DMS114 treated with DMSO at 0.1 percent for 48 hours (cell line): ENCODE measurements around the gene POLH.
"Not testable (repeated sequence)": the region's sequence is repeated elsewhere in the genome, so short reads cannot be mapped to it uniquely, and the experiment has no call there.

ENCODE experiments used
- DNase-seq: peaks from one replicate; lab custom pipeline; 2025; ENCODE audit not compliant: unreplicated experiment; lab: John Stamatoyannopoulos, UW

POLH gene

DNA sequence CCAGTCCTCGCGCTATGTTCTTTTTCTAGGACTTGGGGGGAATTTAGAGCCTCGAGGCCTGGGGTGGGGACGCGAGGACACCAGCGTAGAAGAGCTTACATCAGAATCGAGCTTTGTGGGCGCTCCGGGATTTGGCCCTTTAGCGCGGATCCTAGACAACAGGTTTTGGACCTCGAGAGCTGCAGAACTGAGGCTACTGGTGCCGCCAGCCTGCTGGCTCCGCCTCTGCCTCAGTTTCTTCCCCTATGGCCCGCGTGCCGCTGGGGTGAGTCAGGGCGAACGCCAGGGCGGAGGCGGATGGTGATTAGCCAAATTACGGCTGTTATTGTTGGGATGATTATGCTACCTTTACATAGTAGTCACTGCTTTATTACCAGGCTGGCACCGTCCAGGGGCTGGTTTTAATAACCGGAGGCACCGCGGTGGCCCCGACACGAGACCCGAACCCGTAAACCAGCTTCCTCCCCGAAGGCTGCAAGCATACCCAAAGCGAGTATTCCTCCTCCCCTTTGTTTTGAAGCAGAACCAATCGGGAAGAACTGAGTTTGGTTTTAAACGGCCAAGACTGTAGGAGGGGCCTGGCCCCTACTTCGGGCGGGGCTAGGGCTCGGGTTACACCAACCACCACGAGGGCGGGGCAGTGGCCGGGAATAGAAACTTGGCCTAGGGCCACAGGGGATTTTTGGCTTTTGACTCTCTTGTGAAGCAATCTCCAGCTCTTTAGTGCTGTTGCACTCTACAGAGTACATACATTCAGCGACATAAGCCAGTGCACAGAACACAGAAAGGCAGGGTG lies 53.7 kb downstream of the POLH start:
- DNase-seq: peak; percentile 95

DNA sequence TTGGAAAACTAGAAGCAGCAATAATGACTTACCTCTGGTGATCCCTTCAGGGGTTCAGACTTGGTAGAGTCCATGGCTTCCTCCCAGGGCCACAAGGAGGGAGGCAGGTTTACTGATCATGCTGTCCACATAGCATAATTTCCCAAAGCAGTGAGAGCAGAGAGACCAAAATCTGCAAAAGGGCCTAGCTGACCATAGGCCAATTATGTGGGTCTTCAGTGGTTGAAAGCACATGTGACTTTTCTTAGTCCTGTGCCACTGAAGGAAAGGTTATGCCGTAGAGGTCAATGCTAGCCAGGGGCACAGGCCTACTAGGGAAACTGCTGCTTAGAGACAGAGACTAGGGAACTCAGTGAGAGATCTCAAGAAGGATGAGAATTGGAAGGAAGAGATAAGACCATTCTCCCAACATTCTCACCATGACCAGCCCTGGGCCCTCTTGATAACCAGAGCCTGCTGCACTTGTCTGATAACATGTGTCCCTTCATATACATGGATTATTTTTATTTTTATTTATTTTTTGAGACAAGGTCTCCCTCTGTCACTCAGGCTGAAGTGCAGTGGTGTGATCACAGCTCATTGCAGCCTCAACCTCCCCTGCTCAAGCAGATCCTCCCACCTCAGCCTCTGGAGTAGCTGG lies 55.1 kb downstream of the POLH start:
- no peak for DNase-seq

DNA sequence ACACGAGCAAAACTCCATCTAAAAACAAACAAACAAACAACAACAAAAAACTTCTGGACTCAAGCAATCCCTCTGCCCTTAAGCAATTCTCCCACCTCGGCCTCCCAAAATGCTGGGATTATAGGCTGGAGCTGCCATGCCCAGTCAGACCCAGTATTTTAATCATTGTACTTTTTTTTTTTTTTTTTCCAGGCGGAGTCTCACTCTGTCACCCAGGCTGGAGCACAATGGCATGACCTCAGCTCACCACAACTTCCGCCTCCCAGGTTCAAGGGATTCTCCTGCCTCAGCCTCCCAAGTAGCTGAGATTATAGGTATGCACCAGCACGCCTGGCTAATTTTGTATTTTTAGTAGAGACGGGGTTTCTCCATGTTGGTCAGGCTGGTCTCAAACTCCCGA lies 57.0 kb downstream of the POLH start:
- DNase-seq: not testable (repeated sequence)

DNA sequence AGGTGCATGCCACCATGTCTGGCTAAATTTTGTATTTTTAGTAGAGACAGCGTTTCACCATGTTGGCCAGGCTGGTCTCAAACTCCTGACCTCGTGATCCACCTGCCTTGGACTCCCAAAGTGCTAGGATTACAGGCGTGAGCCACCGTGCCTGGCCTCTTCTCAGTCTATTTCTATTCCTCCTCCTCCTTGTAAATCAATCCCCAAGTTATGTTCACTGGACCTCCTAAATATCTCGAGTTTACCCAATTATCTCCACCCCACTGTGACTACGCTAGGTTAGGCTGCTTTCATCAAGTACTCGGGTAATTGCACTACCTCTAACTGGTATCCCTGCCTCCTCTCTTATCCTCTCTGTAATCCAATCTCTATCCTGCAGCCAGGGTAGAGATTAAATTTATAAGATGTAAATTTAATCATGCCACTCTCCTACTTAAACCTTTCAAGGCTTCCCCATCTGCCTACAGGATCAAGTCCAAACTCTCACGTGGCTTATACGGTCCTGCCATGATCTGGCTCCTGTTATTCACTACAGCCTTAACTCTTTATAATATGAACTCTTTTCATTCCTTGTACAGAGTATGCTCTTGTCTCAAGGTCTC lies 58.8 kb downstream of the POLH start:
- DNase-seq: no peak

DNA sequence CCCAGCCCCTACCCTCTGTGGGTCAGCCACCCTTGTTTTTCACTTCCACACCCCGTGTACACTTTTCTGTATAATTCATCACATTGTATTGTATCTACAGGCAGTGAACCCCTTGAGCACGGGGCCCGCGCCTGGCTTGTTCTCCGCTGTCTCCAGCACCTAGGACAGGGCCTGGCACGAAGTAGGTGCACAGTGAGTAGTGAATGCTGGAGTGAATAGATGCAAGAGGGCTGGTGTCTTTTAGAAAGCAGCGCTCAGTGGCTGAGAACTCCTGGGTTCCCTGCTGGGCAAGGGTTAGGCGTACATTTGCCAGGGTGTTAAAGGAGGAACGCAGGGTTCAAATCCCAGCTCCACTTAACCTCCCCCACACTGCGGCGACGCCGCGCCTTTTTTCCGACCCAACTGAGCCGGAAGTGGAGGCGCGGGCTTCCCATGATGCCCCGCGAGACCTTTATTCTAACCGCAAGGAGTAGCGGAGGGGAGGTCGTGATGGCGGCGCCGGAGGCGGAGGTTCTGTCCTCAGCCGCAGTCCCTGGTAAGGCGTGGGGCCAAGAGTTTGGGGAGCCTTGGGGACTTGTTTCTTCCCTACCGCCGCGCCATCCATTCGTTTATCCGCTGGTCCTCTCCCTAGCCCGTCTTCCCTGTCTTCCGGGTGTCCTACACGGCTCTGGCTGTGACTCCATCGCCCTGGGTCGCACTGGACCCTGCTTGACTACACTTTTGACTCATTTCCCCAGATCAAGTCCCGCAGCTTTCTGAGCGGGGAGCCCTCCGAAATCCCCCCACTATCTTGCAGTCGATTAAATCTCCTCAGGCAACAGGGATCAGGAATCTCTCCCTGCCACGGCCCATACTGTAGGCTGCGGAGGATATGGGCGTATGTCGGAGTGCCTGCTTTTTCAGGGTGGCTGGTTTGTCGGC lies 59.7 kb downstream of the POLH start, which contains the start of gene MAD2L1BP:
Gene MAD2L1BP (plus strand): TSS at position 454 of the 921 bp plus-strand sequence. CDS start 36 bp downstream, at position 490.
- peak; percentile 83 for DNase-seq

DNA sequence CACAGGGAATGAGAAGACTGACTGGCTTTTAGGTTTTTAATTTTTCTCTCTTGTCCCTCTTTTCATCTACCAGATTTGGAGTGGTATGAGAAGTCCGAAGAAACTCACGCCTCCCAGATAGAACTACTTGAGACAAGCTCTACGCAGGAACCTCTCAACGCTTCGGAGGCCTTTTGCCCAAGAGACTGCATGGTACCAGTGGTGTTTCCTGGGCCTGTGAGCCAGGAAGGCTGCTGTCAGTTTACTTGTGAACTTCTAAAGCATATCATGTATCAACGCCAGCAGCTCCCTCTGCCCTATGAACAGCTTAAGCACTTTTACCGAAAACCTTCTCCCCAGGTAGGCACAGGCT lies 60.3 kb downstream of the POLH start:
- no peak for DNase-seq

DNA sequence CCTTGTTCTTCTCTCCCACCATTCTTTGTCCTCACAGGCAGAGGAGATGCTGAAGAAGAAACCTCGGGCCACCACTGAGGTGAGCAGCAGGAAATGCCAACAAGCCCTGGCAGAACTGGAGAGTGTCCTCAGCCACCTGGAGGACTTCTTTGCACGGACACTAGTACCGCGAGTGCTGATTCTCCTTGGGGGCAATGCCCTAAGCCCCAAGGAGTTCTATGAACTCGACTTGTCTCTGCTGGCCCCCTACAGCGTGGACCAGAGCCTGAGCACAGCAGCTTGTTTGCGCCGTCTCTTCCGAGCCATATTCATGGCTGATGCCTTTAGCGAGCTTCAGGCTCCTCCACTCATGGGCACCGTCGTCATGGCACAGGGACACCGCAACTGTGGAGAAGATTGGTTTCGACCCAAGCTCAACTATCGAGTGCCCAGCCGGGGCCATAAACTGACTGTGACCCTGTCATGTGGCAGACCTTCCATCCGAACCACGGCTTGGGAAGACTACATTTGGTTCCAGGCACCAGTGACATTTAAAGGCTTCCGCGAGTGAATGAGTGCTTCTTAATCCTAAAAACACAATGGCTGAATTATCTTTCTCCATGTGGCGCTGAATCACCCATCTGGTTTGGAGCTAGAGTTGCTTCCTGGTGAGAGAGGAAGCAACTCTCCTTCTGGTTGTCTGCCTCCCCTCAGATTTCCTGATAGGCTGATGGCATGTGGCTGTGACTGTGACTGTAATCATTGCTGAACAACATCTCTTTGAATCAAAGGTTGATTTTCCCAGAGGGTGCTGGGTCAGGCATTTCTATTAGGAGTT lies 64.2 kb downstream of the POLH start:
- no peak for DNase-seq

DNA sequence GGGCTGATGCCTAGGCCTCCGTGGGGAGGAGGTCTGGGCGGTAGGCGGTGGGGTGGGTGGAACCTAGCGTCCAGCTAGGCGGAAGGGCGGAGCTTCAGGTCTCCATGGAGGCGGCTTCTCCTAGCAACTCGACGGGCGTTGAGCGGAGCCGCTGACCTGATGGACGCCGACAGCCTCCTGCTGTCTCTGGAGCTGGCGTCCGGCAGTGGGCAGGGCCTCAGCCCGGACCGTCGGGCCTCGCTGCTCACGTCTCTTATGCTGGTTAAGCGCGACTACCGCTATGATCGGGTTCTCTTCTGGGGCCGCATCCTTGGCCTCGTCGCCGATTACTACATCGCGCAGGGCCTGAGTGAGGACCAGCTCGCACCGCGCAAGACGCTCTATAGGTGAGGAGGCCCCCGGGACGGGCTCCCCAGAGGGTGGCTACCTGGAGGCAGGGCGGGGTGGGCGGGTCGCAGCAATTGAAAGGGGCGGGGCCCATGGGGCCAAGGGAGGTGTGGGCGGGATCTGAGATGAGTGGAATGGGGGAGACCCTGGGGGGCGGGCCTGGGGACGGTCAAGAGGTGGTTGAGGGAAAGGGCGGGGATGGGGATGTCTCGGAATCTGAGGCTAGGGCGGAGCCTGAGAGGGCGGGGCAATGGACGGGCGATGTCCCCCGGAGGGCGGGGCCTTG lies 69.1 kb downstream of the POLH start, which contains the start of gene RSPH9:
Gene RSPH9 (plus strand): TSS at position 97 of the 673 bp plus-strand sequence. CDS start 63 bp downstream, at position 160.
- DNase-seq: peak; percentile 84

DNA sequence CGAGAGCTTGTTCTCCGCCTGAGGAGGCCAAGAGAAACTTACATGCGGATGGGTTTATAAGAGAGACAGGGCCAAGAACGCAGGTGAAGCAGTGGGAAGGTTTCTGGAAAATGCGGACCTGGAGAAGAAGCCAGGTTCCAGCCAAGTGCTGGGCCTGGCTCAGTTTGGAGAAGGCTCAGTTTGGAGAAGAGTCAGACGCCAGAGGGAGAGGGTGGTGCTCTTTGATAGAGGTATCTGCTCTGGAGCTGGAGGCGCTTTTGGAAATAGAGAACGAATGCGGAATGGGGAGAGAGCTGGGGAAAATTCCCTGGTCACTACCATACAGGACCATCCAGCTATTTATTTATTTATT lies 69.6 kb downstream of the POLH start:
- DNase-seq: no peak

DNA sequence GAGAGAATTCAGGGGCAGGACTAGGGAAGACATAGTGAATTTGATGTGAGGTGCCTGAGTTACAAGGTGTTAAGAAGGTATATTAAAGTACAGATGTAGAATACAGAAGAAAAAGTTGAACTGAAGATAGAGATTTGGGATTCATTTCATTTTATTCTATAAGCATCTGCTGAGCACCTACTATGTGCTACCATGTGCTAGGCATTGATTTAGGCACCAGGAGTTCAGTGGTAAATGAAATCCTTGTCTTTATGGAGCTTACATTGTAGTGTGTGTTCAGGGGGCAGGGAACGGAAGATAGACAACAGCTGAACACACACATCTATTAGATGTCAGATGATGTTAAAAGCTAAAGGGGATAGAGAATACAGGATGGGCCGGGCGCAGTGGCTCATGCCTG lies 71.6 kb downstream of the POLH start:
- no peak for DNase-seq

DNA sequence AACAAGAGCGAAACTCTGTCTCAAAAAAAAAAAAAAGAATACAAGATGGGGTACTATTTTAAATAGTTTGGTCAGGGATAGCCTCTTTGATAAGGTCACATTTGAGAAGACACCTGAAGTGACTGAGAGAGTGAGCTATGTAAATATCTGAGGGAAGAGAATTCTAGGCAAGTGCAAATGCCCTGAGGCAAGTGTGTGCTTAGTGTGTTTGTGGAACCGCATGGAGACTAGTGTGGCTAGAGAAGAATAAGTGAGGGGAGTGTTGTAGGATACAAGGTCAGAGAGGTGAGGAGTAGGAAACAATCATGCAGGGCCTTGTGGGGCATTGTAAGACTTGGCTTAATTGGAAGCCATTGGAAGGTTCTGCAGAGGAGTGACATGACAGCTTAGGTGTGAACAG lies 72.3 kb downstream of the POLH start:
- no peak for DNase-seq

DNA sequence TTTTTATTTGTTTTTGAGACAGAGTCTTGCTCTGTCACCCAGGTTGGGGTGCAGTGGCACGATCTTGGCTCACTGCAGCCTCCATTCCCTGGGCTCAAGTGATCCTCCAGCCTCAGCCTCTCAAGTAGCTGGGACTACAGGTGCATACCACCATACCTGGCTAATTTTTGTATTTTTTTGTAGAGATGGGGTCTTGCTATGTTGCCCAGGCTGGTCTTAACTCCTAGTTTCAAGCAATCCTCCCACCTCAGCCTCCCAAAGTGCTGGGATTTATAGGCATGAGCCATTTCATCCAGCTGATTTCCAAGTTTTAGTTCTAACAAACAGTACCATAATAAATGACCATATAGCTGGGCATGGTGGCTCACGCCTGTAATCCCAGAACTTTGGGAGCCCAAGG lies 76.8 kb downstream of the POLH start:
- DNase-seq: not testable (repeated sequence)

DNA sequence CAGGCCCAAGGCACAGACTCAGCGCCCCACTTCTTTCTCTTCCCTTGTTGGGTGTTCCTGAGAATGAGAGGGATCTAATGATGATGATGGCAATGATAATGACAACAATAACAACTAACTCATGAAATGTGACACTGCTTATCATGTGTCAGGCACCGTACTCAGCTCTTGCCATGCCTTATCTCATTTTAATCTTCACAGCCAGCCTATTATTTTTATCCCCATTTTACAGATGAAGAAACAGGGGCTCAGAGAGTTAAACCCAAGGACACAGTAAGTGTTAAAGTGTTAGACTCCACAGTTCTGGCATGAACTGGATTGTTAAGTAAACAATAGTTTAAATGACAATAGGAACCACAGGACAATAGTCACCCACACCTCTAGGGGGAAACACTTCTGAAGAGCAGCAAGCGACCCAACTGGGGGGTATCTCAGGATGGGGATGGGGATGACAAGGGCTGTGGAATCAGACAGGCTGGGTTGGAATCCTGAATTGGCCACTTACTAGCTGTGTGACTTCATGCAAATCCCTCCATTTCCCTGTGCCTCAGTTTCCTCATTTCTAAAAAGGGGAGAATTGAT lies 81.3 kb downstream of the POLH start:
- DNase-seq: no peak

DNA sequence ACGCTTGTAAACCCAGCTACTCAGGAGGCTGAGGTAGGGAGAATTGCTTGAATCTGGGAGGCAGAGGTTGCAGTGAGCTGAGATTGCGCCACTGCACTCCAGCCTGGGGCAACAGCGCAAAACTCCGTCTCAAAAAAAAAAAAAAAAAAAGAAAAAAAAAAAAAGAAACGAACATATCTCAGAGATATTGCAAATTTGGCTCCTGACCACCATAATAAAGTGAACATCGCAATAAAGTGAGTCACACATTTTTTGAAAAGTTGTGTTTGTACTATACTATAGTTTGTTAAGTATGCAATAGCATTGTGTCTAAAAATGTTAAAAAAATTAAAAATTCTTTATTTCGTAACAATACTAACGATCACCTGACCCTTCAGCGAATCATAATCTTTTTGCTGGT lies 82.2 kb downstream of the POLH start:
- DNase-seq: no peak

DNA sequence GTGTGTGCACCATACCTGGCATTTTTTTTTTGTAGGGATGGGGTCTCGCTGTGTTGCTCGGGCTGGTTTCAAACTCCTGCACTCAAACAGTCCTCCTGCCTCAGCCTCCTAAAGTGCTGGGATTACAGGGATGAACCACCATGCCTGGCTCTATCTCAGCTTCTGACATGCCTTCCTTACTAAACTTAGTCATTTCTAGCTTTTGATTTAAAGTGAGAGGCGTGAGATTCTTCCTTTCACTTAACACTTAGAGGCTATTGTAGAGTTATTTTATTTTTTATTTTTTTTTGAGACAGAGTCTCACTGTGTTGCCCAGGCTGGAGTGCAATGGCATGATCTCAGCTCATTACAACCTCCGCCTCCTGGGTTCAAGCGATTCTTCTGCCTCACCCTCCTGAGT lies 87.0 kb downstream of the POLH start:
- not testable (repeated sequence) for DNase-seq
